MM.1S (cell line): ENCODE data around the gene RYK.

Experiments used
- EZH2 ChIP-seq: fragments of 300-600 bp; sonication (generic); optimal IDR thresholded peaks from 2 replicates; pipeline ENCODE3; 2017; ENCODE audit warnings: low read depth, mild to moderate bottlenecking, antibody characterized with exemption, low read length, mixed read lengths
- EZH2phosphoT487 ChIP-seq: fragments of 300-600 bp; sonication (generic); IDR thresholded peaks from 2 replicates; pipeline ENCODE4 v1.6.1; 2018; ENCODE audit warnings: antibody characterized with exemption, low read length
- TF ChIP-seq, protein P1 (sequence below): fragments of 300-600 bp; sonication (generic); IDR thresholded peaks from 2 replicates; pipeline ENCODE4 v1.5.1; 2016; ENCODE audit warnings: antibody characterized with exemption, low read length, mixed read lengths

- TF ChIP-seq, protein P1, sequence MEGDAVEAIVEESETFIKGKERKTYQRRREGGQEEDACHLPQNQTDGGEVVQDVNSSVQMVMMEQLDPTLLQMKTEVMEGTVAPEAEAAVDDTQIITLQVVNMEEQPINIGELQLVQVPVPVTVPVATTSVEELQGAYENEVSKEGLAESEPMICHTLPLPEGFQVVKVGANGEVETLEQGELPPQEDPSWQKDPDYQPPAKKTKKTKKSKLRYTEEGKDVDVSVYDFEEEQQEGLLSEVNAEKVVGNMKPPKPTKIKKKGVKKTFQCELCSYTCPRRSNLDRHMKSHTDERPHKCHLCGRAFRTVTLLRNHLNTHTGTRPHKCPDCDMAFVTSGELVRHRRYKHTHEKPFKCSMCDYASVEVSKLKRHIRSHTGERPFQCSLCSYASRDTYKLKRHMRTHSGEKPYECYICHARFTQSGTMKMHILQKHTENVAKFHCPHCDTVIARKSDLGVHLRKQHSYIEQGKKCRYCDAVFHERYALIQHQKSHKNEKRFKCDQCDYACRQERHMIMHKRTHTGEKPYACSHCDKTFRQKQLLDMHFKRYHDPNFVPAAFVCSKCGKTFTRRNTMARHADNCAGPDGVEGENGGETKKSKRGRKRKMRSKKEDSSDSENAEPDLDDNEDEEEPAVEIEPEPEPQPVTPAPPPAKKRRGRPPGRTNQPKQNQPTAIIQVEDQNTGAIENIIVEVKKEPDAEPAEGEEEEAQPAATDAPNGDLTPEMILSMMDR, result no peak
- TF ChIP-seq EZH2 (no peak), EZH2phosphoT487 (no peak)
Measured at GRCh38 chr3:134201201-134202130, 49.2 kb downstream of the RYK start.
